IgD-negative memory B cell (primary cell): ENCODE results near the gene VGLL4. TPM values are rescaled to one million over a fixed set of nuclear protein-coding genes. Genes with fewer than 3 reads are reported as not detected.

Experiments used
- H3K27ac Mint-ChIP-seq, 3 donors: one replicate each; pipeline ENCODE4 v1.8.0; 2020 to 2022; ENCODE audit warnings: mild to moderate bottlenecking in 3 of 3, mixed read lengths in 3 of 3, moderate library complexity in 1 of 3
- H3K27me3 Mint-ChIP-seq: one replicate; pipeline ENCODE4 v1.8.0; 2021; ENCODE audit warnings: mixed read lengths
- H3K36me3 Mint-ChIP-seq: one replicate; pipeline ENCODE4 v1.8.0; 2020; ENCODE audit warnings: mild to moderate bottlenecking, mixed read lengths
- H3K4me1 Mint-ChIP-seq, 3 donors: one replicate each; pipeline ENCODE4 v1.8.0; 2020 to 2022; ENCODE audit warnings: mixed read lengths in 3 of 3, mild to moderate bottlenecking in 1 of 3
- H3K4me3 Mint-ChIP-seq, 4 donors: one replicate each; pipeline ENCODE4 v1.8.0; 2020 to 2022; ENCODE audit warnings: mild to moderate bottlenecking in 4 of 4, mixed read lengths in 4 of 4, moderate library complexity in 3 of 4
- H3K9me3 Mint-ChIP-seq, 3 donors: one replicate each; pipeline ENCODE4 v1.8.0; 2020 to 2021; ENCODE audit warnings: mixed read lengths in 3 of 3, mild to moderate bottlenecking in 1 of 3
- polyA plus RNA-seq: library from polyadenylated mRNA; unstranded; fragments of 300-500 nt; fragmentation: Illumina TruSeq; gene quantifications from one replicate; pipeline ENCODE4 v1.2.3, GENCODE V29; 2021

VGLL4 gene
- polyA plus RNA-seq, 1 donor from 2014 or later: 28.6 TPM

GRCh38 chr3:11558918-11559815 is 84.5 kb downstream of the VGLL4 start:
- Mint-ChIP-seq H3K9me3 (no peaks in the 10 kb centered on the region), H3K36me3 (peaks cover 4% of the 10 kb centered on the region)

DNA sequence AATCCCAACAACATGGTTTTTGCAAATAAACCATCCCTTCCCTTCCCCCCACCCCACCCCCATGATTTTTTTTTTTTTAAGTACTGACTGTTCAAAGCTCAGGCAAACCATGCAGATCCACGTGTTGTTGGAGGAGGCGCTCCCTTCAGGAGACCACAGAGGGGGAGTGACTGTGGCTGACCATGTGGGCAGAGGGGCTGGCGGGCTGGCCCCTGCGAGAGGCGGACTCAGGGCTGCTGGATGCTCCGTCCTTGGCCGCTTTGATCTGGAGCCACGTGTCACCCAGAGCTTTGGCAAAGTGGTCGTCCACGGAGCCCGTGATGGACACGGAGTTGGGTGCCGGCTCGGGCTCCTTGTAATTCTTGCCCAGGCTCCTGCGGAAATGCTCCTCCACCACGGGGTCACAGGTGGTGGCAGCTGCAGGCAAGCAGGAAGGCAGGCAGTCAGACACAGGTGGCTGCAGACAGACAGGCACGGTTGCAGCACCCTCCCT is 85.3 kb downstream of the VGLL4 start:
- Mint-ChIP-seq H3K27me3 (no peaks in the 10 kb centered on the region), H3K36me3 (peaks cover 2% of the 10 kb centered on the region), H3K27ac (no peak overlapping the region), H3K4me3 (no peak overlapping the region), H3K9me3 (no peaks in the 10 kb centered on the region), H3K4me1 (peaks cover 0 to 10% (median 0%) of the 10 kb centered on the region in 3 donors)

More at GRCh38 chr3:11558918-11559815, 84.5 kb downstream of the VGLL4 start:
- peaks cover 0 to 10% (median 0%) of the 10 kb centered on the region in 3 donors for H3K4me1 Mint-ChIP-seq
- no peak overlapping the region for H3K4me3 Mint-ChIP-seq
- H3K27me3 Mint-ChIP-seq: no peaks in the 10 kb centered on the region
- no peak overlapping the region for H3K27ac Mint-ChIP-seq

DNA sequence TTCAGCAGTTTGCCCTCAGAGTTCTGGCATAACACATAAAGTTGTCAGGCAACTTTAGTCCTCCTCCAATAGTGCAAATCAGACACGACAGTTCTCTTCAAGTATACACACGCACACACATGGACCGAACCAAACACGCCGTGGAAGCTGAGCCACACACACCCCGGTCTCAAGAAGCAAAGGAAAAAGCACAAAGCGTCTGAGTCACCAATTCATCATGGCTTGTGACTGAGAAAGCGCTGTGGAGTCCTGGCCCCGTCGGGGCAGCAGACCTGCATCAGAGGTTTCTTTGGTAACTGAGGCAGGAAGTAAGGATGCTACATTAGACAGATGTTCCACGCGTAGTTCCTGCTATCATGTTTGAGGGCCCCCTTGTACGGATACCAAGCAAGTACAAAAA is 85.7 kb downstream of the VGLL4 start:
- no peaks in the 10 kb centered on the region for H3K27me3 Mint-ChIP-seq
- H3K36me3 Mint-ChIP-seq: peaks cover 2% of the 10 kb centered on the region
- no peak overlapping the region for H3K4me3 Mint-ChIP-seq
- no peaks in the 10 kb centered on the region for H3K9me3 Mint-ChIP-seq
- peaks cover 0 to 10% (median 0%) of the 10 kb centered on the region in 3 donors for H3K4me1 Mint-ChIP-seq
- peak overlapping the region in 1 of 3 donors; percentile 50 for H3K27ac Mint-ChIP-seq

GRCh38 chr3:11556851-11557644 is 86.7 kb downstream of the VGLL4 start:
- no peak overlapping the region for H3K4me3 Mint-ChIP-seq
- peaks cover 0 to 10% (median 0%) of the 10 kb centered on the region in 3 donors for H3K4me1 Mint-ChIP-seq
- H3K9me3 Mint-ChIP-seq: no peaks in the 10 kb centered on the region
- no peaks in the 10 kb centered on the region for H3K27me3 Mint-ChIP-seq
- no peak overlapping the region for H3K27ac Mint-ChIP-seq
- H3K36me3 Mint-ChIP-seq: peaks cover 8% of the 10 kb centered on the region

DNA sequence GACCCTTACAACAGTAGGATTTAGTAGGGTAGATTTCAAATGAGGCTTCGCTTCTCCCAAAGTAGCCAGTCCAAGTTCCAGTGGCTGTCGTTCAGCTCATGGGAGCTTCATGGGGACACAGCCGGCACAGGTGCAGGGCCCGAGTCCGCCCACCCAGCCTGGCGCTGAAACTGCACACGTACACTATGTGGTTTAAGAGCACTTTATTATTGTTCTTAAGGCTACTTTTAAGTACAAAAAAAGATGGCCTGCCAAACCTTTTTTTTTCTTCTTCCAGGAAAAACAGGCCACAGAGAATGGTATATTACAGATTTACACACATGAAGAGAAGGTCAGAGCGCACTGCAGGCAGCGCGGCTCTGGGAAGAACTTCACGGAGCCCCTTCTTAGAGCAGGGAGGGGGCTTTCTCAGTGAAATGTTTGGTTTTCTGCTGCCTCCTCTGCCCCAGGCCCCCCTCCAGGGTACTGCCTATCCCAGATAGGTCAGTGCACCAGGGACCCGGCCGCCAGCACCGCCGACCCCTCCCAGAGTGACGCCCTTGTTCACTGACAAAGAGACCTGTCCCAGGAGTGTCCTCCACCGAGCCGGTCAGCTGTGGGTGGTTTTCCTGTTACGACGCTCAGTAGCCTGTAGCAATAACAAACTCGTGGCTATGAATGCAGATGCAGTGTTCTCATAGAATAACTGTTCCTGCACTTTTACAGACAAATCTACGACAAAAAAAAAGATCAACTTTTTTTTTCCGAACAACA is 87.7 kb downstream of the VGLL4 start:
- no peak overlapping the region for H3K4me3 Mint-ChIP-seq
- peaks cover 8% of the 10 kb centered on the region for H3K36me3 Mint-ChIP-seq
- H3K27me3 Mint-ChIP-seq: no peaks in the 10 kb centered on the region
- H3K4me1 Mint-ChIP-seq: peaks cover 2 to 10% (median 2%) of the 10 kb centered on the region in 3 donors
- no peak overlapping the region for H3K27ac Mint-ChIP-seq
- H3K9me3 Mint-ChIP-seq: no peaks in the 10 kb centered on the region

DNA sequence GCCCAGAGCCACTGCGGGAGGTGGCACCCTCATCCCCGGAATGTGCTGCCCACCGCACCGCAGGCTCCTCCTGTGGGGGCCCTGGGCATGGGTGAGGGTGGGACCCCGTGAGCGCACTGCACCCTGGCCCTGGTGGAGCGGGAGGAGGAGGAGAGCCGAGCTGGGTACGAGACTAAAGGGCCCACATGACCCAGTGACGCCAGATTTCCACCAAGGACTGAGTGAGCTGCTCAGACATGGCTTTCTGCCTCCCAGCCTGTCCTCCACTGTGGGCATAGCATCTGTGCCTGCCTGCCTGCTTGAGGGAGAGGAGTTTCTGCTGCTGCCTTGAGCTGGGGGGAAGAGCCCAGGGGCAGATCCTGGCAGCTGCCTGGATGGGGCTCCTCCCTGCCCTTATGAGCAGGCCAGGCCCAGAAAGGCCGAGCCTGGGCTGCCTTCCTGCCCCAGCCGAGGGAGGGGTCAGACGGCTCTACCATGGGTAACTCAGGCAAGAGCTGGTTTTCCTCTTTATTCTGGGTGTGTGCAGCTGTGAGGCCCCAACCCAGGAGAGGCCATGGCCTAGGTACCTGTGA is 88.4 kb downstream of the VGLL4 start:
- Mint-ChIP-seq H3K27ac (no peak overlapping the region), H3K4me1 (peaks cover 6 to 13% (median 6%) of the 10 kb centered on the region in 3 donors), H3K27me3 (no peaks in the 10 kb centered on the region)

DNA sequence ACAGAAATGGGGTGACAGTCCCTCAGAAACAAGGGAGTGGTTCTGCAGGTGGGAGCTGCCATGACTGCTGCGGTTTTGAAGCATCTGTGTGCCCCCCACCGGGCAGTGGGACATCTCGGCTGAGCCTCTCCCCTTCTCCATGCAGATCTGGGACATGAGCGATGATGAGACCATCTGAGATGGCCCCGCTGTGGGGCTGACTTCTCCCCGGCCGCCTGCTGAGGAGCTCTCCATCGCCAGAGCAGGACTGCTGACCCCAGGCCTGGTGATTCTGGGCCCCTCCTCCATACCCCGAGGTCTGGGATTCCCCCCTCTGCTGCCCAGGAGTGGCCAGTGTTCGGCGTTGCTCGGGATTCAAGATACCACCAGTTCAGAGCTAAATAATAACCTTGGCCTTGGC is 89.0 kb downstream of the VGLL4 start:
- H3K27me3 Mint-ChIP-seq: no peaks in the 10 kb centered on the region

More for the DNA sequence above, 88.4 kb downstream of the VGLL4 start:
- H3K36me3 Mint-ChIP-seq: peaks cover 6% of the 10 kb centered on the region
- H3K9me3 Mint-ChIP-seq: no peaks in the 10 kb centered on the region
- no peak overlapping the region for H3K4me3 Mint-ChIP-seq

GRCh38 chr3:11554236-11554610 is 89.5 kb downstream of the VGLL4 start:
- H3K27ac Mint-ChIP-seq: no peak overlapping the region
- H3K4me1 Mint-ChIP-seq: peaks cover 16 to 20% (median 17%) of the 10 kb centered on the region in 3 donors
- no peak overlapping the region for H3K4me3 Mint-ChIP-seq
- no peaks in the 10 kb centered on the region for H3K27me3 Mint-ChIP-seq
- no peaks in the 10 kb centered on the region for H3K9me3 Mint-ChIP-seq
- peaks cover 6% of the 10 kb centered on the region for H3K36me3 Mint-ChIP-seq

More for the DNA sequence above, 89.0 kb downstream of the VGLL4 start:
- H3K27ac Mint-ChIP-seq: no peak overlapping the region
- H3K4me1 Mint-ChIP-seq: peaks cover 11 to 18% (median 12%) of the 10 kb centered on the region in 3 donors
- peaks cover 6% of the 10 kb centered on the region for H3K36me3 Mint-ChIP-seq
- H3K4me3 Mint-ChIP-seq: no peak overlapping the region
- H3K9me3 Mint-ChIP-seq: no peaks in the 10 kb centered on the region

DNA sequence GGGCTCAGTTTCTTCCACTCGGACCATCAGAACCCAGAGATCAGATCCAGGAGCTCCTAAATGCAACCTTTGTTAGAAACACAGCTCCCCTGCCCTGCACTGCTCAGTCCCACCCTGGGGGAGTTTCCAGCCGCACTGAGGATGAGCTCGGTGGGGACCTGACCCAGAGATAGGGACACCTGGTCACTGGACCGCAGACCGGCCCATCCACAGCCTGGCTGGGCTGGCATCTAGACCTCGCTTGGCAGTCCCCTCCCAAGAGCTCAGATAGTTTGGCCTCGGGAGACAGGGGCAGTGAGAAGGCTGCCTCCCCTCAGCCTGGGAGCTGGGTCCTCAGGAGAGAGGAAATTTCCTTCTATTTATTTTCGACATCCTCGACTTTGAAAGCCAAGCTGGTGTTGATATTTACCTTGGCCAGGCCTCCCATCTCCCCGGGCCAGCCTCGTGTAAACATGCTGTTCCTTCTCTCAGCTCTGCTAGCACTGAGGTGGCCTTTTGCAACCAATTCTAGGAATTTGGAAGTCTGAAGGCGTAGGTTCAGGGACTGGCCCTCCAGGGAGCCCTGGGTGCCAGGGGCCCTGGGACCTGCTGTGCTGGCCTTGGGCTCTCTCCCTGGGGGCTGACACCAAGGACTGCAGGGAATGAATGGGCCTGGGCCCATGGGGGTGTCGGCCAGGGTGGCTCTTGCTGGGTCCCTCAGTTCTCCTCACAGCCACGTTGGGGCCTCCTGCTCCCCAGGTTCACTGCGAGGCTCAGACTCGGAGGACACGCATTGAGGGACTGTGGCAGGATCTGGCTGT is 90.1 kb downstream of the VGLL4 start:
- Mint-ChIP-seq H3K9me3 (no peaks in the 10 kb centered on the region), H3K4me1 (peaks cover 17 to 22% (median 20%) of the 10 kb centered on the region in 3 donors), H3K27me3 (no peaks in the 10 kb centered on the region), H3K27ac (no peak overlapping the region), H3K4me3 (no peak overlapping the region), H3K36me3 (peaks cover 6% of the 10 kb centered on the region)

DNA sequence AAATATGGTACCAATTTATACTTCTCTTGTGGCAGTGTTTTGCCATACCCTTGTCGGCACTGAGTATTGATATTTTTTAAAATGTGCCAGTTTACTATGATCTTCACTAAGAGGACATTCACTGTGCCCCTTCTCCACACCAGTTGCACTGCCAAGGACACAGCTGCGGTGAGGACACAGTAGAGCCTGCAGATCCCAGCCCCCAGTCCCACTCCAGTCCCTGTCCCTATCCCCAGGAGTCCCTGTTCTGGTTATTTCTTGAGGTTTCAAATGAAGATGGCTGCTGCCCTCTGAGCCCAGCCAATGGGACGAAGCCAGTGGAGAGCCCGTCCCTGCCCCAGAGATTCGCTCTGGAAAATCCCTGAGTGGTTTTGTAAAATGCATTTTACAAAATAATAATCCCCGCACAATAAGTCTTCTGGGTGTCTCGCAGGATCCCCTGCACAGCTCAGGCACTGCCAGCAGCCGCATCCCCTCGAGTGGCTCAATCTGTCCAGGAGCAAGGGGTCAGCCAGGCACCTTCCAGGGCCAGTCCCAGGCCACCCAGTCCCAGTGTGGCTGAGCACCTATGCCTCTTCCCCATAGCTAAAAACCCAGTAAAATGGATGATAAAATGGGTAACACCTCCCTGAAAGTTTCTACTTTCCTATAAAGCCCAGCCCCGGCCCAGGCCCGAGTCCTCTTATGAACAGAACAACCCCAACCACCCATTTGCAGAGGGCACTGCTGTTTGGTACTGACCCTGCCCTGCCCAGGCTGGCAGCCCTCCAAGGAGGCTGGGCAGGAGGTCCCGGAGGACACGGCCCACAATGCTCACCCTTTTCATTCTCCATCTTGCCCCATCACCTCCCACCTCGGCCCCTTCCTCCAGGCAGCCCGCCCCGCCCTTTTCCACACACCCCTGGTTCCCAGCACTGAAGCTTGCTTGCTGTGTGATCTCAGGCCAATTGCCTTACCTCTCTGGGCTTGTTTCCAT is 91.1 kb downstream of the VGLL4 start:
- peak overlapping the region in 1 of 3 donors; percentile 39 for H3K27ac Mint-ChIP-seq
- H3K4me1 Mint-ChIP-seq: peaks cover 17 to 23% (median 17%) of the 10 kb centered on the region in 3 donors
- H3K36me3 Mint-ChIP-seq: peaks cover 6% of the 10 kb centered on the region
- peaks cover 0 to 1% (median 0%) of the 10 kb centered on the region in 3 donors for H3K9me3 Mint-ChIP-seq
- H3K27me3 Mint-ChIP-seq: no peaks in the 10 kb centered on the region
- peak overlapping the region in 1 of 4 donors; percentile 17 for H3K4me3 Mint-ChIP-seq

DNA sequence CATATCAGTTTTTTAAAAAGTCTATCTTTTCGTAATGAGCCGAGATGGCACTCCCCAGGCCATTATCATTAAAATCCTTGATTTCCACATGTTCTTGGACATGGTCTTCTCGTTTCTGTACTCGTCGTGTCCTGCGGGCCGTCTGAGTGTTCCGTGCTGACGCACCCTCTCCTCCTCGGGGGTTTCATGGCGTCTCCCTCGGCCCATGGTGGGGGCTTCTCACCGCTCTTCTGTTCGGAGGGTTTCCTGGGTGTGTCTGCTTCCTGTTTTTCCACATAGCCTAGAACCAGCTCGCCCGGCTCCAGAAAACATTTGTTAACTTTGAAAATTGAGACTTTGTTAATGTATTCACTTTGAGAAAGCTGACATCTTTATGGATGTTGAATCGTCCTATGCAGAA is 92.7 kb downstream of the VGLL4 start:
- Mint-ChIP-seq H3K36me3 (peaks cover 10% of the 10 kb centered on the region), H3K4me3 (no peak overlapping the region), H3K4me1 (peaks cover 15 to 23% (median 17%) of the 10 kb centered on the region in 3 donors), H3K9me3 (peaks cover 0 to 2% (median 0%) of the 10 kb centered on the region in 3 donors), H3K27ac (no peak overlapping the region), H3K27me3 (no peaks in the 10 kb centered on the region)

DNA sequence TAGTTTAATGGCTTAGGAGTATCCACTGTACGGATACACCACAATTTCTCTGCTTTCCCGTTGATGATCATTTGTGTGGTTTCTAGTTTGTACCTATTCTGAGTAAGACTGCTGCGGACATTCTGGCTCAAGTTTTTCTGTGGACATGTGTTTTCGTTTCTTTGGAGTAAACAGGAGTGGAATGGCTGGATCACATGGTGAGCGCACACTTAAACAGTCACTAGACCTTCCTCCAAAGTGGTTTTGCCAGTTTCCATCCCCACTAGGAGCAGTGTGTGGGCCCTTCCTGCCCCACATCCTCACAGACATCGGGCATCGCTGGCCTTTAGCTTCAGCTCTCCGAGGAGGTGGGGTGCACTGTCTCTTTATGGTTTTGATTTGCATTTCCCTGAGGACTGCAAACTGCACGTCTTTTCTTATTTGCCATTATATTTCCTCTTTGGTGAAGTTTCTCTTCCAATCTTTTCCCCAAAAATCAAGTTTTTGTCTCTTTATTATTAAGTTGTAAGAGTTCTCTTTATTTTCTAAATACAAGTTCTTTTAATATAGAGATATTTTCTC is 94.1 kb downstream of the VGLL4 start:
- H3K4me3 Mint-ChIP-seq: peak overlapping the region in 1 of 4 donors; percentile 43
- H3K9me3 Mint-ChIP-seq: peaks cover 0 to 2% (median 0%) of the 10 kb centered on the region in 3 donors
- peaks cover 10% of the 10 kb centered on the region for H3K36me3 Mint-ChIP-seq
- no peaks in the 10 kb centered on the region for H3K27me3 Mint-ChIP-seq
- peaks cover 15 to 23% (median 17%) of the 10 kb centered on the region in 3 donors for H3K4me1 Mint-ChIP-seq
- H3K27ac Mint-ChIP-seq: no peak overlapping the region
